ENCODE data around the gene KCNMA1. TPM values are rescaled to one million over a fixed set of nuclear protein-coding genes. Genes with fewer than 3 reads are reported as not detected.
"Not testable (repeated sequence)": the region's sequence is repeated elsewhere in the genome, so short reads cannot be mapped to it uniquely, and the experiment has no call there.

KCNMA1 gene
- total RNA-seq, 4 donors from 2014 or later, result 66.8 to 96.5 (median 78.9) TPM

DNA sequence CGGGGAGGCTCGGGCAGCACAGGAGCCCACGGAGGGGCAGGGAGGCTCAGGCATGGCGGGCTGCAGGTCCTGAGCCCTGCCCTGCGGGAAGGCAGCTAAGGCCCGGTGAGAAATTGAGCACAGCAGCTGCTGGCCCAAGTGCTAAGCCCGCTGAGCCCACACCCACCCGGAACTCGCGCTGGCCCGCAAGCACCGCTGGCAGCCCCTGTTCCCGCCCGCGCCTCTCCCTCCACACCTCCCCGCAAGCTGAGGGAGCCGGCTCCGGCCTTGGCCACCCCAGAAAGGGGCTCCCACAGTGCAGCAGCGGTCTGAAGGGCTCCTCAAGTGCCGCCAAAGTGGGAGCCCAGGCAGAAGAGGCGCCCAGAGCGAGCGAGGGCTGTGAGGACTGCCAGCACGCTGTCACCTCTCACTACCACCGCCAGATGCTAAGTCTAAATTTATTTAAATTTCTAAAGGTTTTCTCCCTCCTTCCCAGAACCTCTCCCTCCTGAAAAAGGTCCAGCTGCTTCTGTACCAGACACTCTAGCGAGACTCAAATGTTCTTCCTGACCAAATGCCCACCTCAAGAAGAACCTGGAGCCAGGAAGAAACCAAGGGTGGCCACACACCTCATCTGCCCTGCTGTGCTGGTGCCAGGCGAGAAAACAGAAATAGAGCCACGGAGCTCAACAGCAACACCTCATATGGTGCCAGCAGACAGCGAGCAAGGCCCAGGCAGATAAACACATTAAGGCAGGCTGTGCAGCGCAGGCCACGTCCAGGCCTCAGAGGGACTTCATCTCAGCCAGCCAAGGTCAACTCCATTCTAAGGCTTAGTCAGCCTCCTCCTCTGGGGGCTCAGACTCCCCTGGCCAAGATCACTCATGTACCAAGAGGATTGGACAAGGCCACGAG lies 47.0 kb downstream of the KCNMA1 start:
- DNase-seq, result peak; percentile 64 to 89
- Histone ChIP-seq H3K27me3 (no peaks in the 10 kb centered on the region), H3K4me3 (peak overlapping the region in 2 of 4 donors; percentile 12 to 26), H3K27ac (peak overlapping the region; percentile 94 to 99 (median 96)), H3K9me3 (no peaks in the 10 kb centered on the region), H3K36me3 (no peaks in the 10 kb centered on the region), H3K4me1 (peaks cover 80% of the 10 kb centered on the region in 2 donors)
- in situ Hi-C loops (cut with MboI; ENCODE audit: low sequenced_read_pairs in 4 of 4) (no loop called here), intact Hi-C loops (cut with DNase I; ENCODE audit: low total_unique reads) (no loop called here)
- peak in 1 of 2 donors; percentile 33 for TF ChIP-seq POLR2A (IDR thresholded peaks at IDR 0.05)
- TF ChIP-seq, protein P1, sequence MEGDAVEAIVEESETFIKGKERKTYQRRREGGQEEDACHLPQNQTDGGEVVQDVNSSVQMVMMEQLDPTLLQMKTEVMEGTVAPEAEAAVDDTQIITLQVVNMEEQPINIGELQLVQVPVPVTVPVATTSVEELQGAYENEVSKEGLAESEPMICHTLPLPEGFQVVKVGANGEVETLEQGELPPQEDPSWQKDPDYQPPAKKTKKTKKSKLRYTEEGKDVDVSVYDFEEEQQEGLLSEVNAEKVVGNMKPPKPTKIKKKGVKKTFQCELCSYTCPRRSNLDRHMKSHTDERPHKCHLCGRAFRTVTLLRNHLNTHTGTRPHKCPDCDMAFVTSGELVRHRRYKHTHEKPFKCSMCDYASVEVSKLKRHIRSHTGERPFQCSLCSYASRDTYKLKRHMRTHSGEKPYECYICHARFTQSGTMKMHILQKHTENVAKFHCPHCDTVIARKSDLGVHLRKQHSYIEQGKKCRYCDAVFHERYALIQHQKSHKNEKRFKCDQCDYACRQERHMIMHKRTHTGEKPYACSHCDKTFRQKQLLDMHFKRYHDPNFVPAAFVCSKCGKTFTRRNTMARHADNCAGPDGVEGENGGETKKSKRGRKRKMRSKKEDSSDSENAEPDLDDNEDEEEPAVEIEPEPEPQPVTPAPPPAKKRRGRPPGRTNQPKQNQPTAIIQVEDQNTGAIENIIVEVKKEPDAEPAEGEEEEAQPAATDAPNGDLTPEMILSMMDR (IDR thresholded peaks at IDR 0.05 in 4 of 5, conservative IDR thresholded peaks at IDR 0.05 in 1 of 5), result no peak
- peak; percentile 24 to 45 for ATAC-seq

DNA sequence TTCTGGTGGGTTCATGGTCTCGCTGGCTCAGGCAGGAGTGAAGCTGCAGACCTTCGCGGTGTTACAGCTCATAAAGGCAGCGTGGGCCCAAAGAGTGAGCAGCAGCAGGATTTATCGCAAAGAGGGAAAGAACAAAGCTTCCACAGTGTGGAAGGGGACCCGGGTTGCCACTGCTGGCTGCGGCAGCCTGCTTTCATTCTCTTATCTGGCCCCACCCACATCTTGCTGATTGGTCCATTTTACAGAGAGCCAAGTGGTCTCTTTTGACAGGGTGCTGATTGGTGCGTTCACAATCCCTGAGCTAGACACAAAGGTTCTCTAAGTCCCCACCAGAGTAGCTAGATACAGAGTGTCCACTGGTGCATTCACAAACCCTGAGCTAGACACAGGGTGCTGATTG lies 47.9 kb downstream of the KCNMA1 start:
- intact Hi-C loops (cut with DNase I; ENCODE audit: low total_unique reads); in situ Hi-C loops (cut with MboI; ENCODE audit: low sequenced_read_pairs in 4 of 4); H3K36me3 ChIP-seq; DNase-seq; H3K4me3 ChIP-seq; ATAC-seq; H3K9me3 ChIP-seq; H3K27me3 ChIP-seq: not testable (repeated sequence)
- H3K27ac ChIP-seq, result peak overlapping the region; percentile 94 to 99 (median 96)
- peaks cover 79 to 85% of the 10 kb centered on the region in 2 donors for H3K4me1 ChIP-seq

DNA sequence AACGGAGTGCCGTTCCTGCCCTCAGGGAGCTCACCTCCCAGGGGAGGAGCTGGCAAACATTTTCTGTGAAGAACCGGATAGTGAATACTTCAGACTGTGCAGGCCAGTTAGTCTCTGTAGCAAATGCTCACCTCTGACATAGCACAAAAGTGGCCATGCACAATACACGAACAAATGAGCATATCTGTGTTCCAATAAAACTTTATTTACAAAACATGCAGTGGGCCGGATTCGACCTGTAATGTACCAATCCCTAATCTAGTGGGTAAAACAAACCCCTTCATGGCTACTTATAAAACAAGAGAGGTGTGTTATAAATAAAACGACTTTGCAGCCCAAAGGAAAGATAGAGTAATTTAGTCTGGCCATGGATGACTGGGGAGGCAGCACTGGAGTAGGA lies 48.7 kb downstream of the KCNMA1 start:
- ATAC-seq (no peak), DNase-seq (no peak)
- H3K4me3 ChIP-seq, result no peak overlapping the region
- peaks cover 73 to 84% of the 10 kb centered on the region in 2 donors for H3K4me1 ChIP-seq
- H3K36me3 ChIP-seq, result no peaks in the 10 kb centered on the region
- no peaks in the 10 kb centered on the region for H3K9me3 ChIP-seq
- in situ Hi-C loops (cut with MboI; ENCODE audit: low sequenced_read_pairs in 4 of 4), result no loop called here
- intact Hi-C loops (cut with DNase I; ENCODE audit: low total_unique reads), result no loop called here
- TF ChIP-seq POLR2A (IDR thresholded peaks at IDR 0.05), result no peak
- TF ChIP-seq, protein P1 (IDR thresholded peaks at IDR 0.05 in 4 of 5, conservative IDR thresholded peaks at IDR 0.05 in 1 of 5), result no peak
- H3K27ac ChIP-seq, result peak overlapping the region; percentile 94 to 99 (median 96)
- H3K27me3 ChIP-seq, result no peaks in the 10 kb centered on the region

DNA sequence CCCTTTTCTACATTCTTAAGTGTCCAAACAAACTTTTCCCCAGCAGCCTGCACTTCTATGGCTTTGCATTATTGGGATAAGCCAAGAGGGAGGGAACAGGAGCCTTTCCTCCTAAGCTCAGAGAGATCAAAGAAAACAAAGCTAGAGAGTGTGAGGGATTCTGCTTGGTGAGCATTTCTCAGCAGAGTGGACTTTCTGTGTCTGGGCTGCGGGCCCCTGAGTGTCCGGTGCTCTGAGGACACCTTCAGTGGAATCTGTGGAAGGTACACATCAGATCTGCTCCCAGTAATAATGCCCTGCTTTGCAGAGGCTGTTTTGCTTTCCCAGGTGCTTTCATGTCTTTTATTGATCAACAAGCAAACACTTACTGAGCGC lies 50.2 kb downstream of the KCNMA1 start:
- Histone ChIP-seq H3K27ac (peak overlapping the region; percentile 94 to 99 (median 96)), H3K4me1 (peaks cover 58 to 69% of the 10 kb centered on the region in 2 donors), H3K4me3 (no peak overlapping the region), H3K9me3 (no peaks in the 10 kb centered on the region), H3K36me3 (no peaks in the 10 kb centered on the region), H3K27me3 (no peaks in the 10 kb centered on the region)
- TF ChIP-seq POLR2A (IDR thresholded peaks at IDR 0.05), result no peak
- TF ChIP-seq, protein P1 (IDR thresholded peaks at IDR 0.05 in 4 of 5, conservative IDR thresholded peaks at IDR 0.05 in 1 of 5), result no peak
- ATAC-seq (peak; percentile 32 to 46), DNase-seq (peak in 1 of 2 donors; percentile 68)
- in situ Hi-C loops (cut with MboI; ENCODE audit: low sequenced_read_pairs in 4 of 4), result no loop called here
- intact Hi-C loops (cut with DNase I; ENCODE audit: low total_unique reads), result loop anchor here (2.0 kb wide), 1 partner anchor 39 kb away; no protein-coding TSS in a partner anchor

DNA sequence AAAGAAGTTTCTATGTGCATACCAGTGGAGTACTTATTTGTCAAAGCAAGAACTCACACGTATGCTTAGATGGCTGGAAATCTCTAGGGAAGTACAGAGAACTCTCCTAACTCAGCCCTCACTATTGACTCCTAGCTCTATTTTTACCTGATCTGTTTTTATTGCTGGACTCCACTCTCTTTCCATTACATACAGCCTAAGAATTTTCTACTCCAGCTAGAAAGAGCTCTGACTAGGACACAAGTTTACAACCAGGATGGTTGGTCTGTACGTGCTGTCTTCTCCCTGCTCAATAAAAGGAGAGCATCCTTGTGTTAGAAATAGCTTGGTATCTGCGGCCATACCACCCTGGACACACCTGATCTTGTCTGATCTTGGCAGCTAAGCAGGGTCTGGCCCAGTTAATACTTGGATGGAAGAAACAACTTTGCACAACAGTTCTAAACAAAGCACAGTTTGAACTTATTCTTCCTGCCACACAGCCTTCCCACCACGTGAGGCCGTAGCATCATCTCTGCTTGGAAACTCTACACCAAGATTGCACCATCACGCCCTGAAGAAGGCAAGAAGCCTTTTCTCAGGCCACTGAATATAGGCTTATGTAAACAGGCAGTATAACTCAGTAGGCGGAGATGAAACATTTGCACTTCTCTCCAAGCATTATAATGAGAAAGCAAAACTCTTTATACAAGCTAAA lies 50.7 kb downstream of the KCNMA1 start:
- in situ Hi-C loops (cut with MboI; ENCODE audit: low sequenced_read_pairs in 4 of 4), result no loop called here
- intact Hi-C loops (cut with DNase I; ENCODE audit: low total_unique reads), result loop anchor here (1.0 to 2.0 kb wide), 2 partner anchors 38 to 89 kb away; no protein-coding TSS in a partner anchor
- H3K27me3 ChIP-seq, result no peaks in the 10 kb centered on the region
- H3K9me3 ChIP-seq, result no peaks in the 10 kb centered on the region
- H3K36me3 ChIP-seq, result no peaks in the 10 kb centered on the region
- DNase-seq (peak; percentile 89 to 97), ATAC-seq (peak; percentile 84)
- no peak overlapping the region for H3K4me3 ChIP-seq
- H3K4me1 ChIP-seq, result peaks cover 53 to 63% of the 10 kb centered on the region in 2 donors
- peak overlapping the region; percentile 94 to 99 (median 96) for H3K27ac ChIP-seq
- peak; percentile 47 to 72 for TF ChIP-seq POLR2A (IDR thresholded peaks at IDR 0.05)
- TF ChIP-seq, protein P1 (IDR thresholded peaks at IDR 0.05 in 4 of 5, conservative IDR thresholded peaks at IDR 0.05 in 1 of 5), result no peak
